ENCODE measurements around the gene LRIT3. TPM values are rescaled to one million over a fixed set of nuclear protein-coding genes. Genes with fewer than 3 reads are reported as not detected.
A peak's percentile ranks its signal among the peaks of the same experiment; 100 is the strongest.

Gene LRIT3
- total and polyA plus RNA-seq, 2 of the 4 experiments (the other 2 are of a cell fraction), result 0.02 TPM; not detected in 1

GRCh38 chr4:109921384-109921808, 73.5 kb downstream of the LRIT3 start:
- POLR2A ChIA-PET (ENCODE audit: unreplicated experiment), result no interaction called here
- CTCF ChIA-PET, result no interaction called here

More at GRCh38 chr4:109921384-109921808, 73.5 kb downstream of the LRIT3 start:
- no peak overlapping the region for H3K4ac ChIP-seq (ENCODE audit: low read depth, low read length)
- no peak overlapping the region for H3K23ac ChIP-seq (ENCODE audit: low read depth, low read length)
- no peaks in the 10 kb centered on the region for H4K20me1 ChIP-seq (ENCODE audit: insufficient read depth, low read length)
- dilution Hi-C loops (cut with HindIII; ENCODE audit: low sequenced_read_pairs, unreplicated experiment), result no loop called here
- H3K56ac ChIP-seq (ENCODE audit: extremely low read depth, insufficient read depth, low read length), result no peak overlapping the region
- no peak overlapping the region for H2BK5ac ChIP-seq (ENCODE audit: low read depth, low read length, poor library complexity, severe bottlenecking)
- no peak overlapping the region for H3K14ac ChIP-seq (replicated peaks; ENCODE audit: low read depth, low read length)
- no peak overlapping the region for H2BK120ac ChIP-seq (ENCODE audit: low read depth, low read length)
- in situ Hi-C loops (cut with MboI; ENCODE audit: low sequenced_read_pairs), result no loop called here
- H3K9me3 ChIP-seq (ENCODE audit: control insufficient read depth, insufficient read depth, low read length), result no peaks in the 10 kb centered on the region
- H3K36me3 ChIP-seq (ENCODE audit: control insufficient read depth, insufficient read depth, low read length), result no peaks in the 10 kb centered on the region
- ATAC-seq (ENCODE audit: low read depth) (peak; percentile 63), DNase-seq (peak; percentile 86)
- no peak overlapping the region for H2AK5ac ChIP-seq (ENCODE audit: low read depth, low read length)
- no peak overlapping the region for H2BK20ac ChIP-seq (ENCODE audit: low read depth, low read length)
- no CpG with 5 or more reads among the region's 1 CpG for WGBS, 2 experiments (ENCODE audit: extremely low coverage in 2 of 2, insufficient read length in 1 of 2)
- no peak overlapping the region for H4K5ac ChIP-seq (ENCODE audit: low read depth, low read length)
- intact Hi-C loops (cut with micrococcal nuclease), result no loop called here
- no peak overlapping the region for H3K4me3 ChIP-seq (ENCODE audit: insufficient read depth, low read depth, low read length)
- no peaks in the 10 kb centered on the region for H3K27me3 ChIP-seq (ENCODE audit: control insufficient read depth, insufficient read depth, low read length)
- TF ChIP-seq FOS (IDR thresholded peaks at IDR 0.05; ENCODE audit: low read depth, low read length) (0 out of 2 replicates have a peak, but pooled peaks have one; percentile 2), CEBPB (IDR thresholded peaks at IDR 0.05; ENCODE audit: low read depth, low read length) (peak; percentile 8; the same call in 1 of the 2 replicates), NFE2L2 (IDR thresholded peaks at IDR 0.05; ENCODE audit: low read depth, low read length) (no peak), MXI1 (IDR thresholded peaks at IDR 0.05; ENCODE audit: borderline replicate concordance, low read depth, low read length) (no peak), MAZ (IDR thresholded peaks at IDR 0.05; ENCODE audit: borderline replicate concordance, low read depth, low read length) (no peak), USF2 (IDR thresholded peaks at IDR 0.05; ENCODE audit: low read depth, low read length) (no peak), CHD1 (IDR thresholded peaks at IDR 0.05; ENCODE audit: low read depth, low read length) (no peak)
- no peak overlapping the region for H2AK9ac ChIP-seq (replicated peaks; ENCODE audit: low read depth, low read length, poor library complexity)
- H3K4me1 ChIP-seq (ENCODE audit: control insufficient read depth, insufficient read depth, low read length), result peaks cover 1% of the 10 kb centered on the region; the same call in 1 of the 2 replicates
- H3K4me2 ChIP-seq (ENCODE audit: low read depth, low read length), result no peak overlapping the region
- H4K8ac ChIP-seq (ENCODE audit: low read depth in 2 of 2, low read length in 2 of 2), result no peak overlapping the region
- H2BK15ac ChIP-seq (ENCODE audit: low read depth, low read length), result no peak overlapping the region
- no peak overlapping the region for H4K91ac ChIP-seq (ENCODE audit: insufficient read depth, low read depth, low read length)
- no peaks in the 10 kb centered on the region for H3K9me1 ChIP-seq (ENCODE audit: insufficient read depth, low read length)
- H3K9ac ChIP-seq (ENCODE audit: low read depth, low read length), result no peak overlapping the region
- BruUV-seq (replicated peaks), result no TSS peak
- no peak overlapping the region for H3K18ac ChIP-seq (ENCODE audit: low read depth, low read length)
- no peak overlapping the region for H2AFZ ChIP-seq (replicated peaks; ENCODE audit: low read length, poor library complexity)
- H3K27ac ChIP-seq (ENCODE audit: insufficient read depth, low read length), result no peak overlapping the region
- no peaks in the 10 kb centered on the region for H3K79me1 ChIP-seq (ENCODE audit: low read depth in 1 of 2, low read length in 2 of 2)

Other genes with a start within 250 kb of the LRIT3 start
- 44.1 and 45.0 TPM in 2 replicates for gene CASP6, start 144.7 kb upstream of the LRIT3 start, total RNA-seq (2012; rRNA removed)
- gene CASP6, start 144.7 kb upstream of the LRIT3 start, polyA plus RNA-seq (2012; rRNA removed), result 19.8 and 25.0 TPM in 2 replicates
- 8.9 and 17.4 TPM in 2 replicates for gene PLA2G12A, start 118.0 kb upstream of the LRIT3 start, total RNA-seq (2012; rRNA removed)
- 10.3 and 12.0 TPM in 2 replicates for gene PLA2G12A, start 118.0 kb upstream of the LRIT3 start, polyA plus RNA-seq (2012; rRNA removed)
- gene CFI, start 46.1 kb upstream of the LRIT3 start, total RNA-seq (2012; rRNA removed), result 0.18 and 0.28 TPM in 2 replicates
- gene CFI, start 46.1 kb upstream of the LRIT3 start, polyA plus RNA-seq (2012; rRNA removed), result 0.10 and 0.12 TPM in 2 replicates
- 1.1 and 4.4 TPM in 2 replicates for gene GAR1, start 32.3 kb upstream of the LRIT3 start, total RNA-seq (2012; rRNA removed)
- 18.2 and 22.0 TPM in 2 replicates for gene GAR1, start 32.3 kb upstream of the LRIT3 start, polyA plus RNA-seq (2012; rRNA removed)
- gene RRH, start 20.1 kb upstream of the LRIT3 start, total RNA-seq (2012; rRNA removed), result not detected in 2 replicates
- 0.05 and 0.11 TPM in 2 replicates for gene RRH, start 20.1 kb upstream of the LRIT3 start, polyA plus RNA-seq (2012; rRNA removed)
- 2.2 and 4.2 TPM in 2 replicates for gene EGF, start 64.8 kb downstream of the LRIT3 start, total RNA-seq (2012; rRNA removed)
- 1.7 TPM in 2 replicates for gene EGF, start 64.8 kb downstream of the LRIT3 start, polyA plus RNA-seq (2012; rRNA removed)